Activated T-helper 1 cell treated with anti-CD3 and anti-CD28 coated beads, Interleukin-12 subunit alpha, Interleukin-12 subunit beta, Interleukin-2, Interleukin-4 antibody, amounts not matched to agents 30 ng/mL and 10 ng/mL and 1 ng/mL, durations not matched to agents 14 hours and 24 hours and 36 hours (primary cell): Measurements from ENCODE around the gene TUG1. TPM values are rescaled to one million over a fixed set of nuclear protein-coding genes. Genes with fewer than 3 reads are reported as not detected.

Experiments
- DNase-seq: peaks from one replicate; pipeline ENCODE4 v3.0.0; 2021; ENCODE audit warnings: low spot score
- H3K27ac Mint-ChIP-seq: one replicate; pipeline ENCODE4 v1.8.0; 2021; ENCODE audit warnings: mild to moderate bottlenecking, mixed read lengths
- H3K27me3 Mint-ChIP-seq: one replicate; pipeline ENCODE4 v1.8.0; 2022; ENCODE audit warnings: mild to moderate bottlenecking, moderate library complexity, mixed read lengths; ENCODE audit not compliant: insufficient read depth
- H3K36me3 Mint-ChIP-seq: one replicate; pipeline ENCODE4 v1.8.0; 2021; ENCODE audit warnings: low read depth, mixed read lengths
- H3K4me1 Mint-ChIP-seq: one replicate; pipeline ENCODE4 v1.8.0; 2021; ENCODE audit warnings: low read depth, mixed read lengths
- H3K4me3 Mint-ChIP-seq: one replicate; pipeline ENCODE4 v1.8.0; 2021; ENCODE audit warnings: mild to moderate bottlenecking, moderate library complexity, mixed read lengths
- H3K9me3 Mint-ChIP-seq: one replicate; pipeline ENCODE4 v1.8.0; 2021; ENCODE audit warnings: mixed read lengths
- intact Hi-C: fragments of 100-400 bp; cut with micrococcal nuclease; formaldehyde crosslinking; loops from one replicate; pipeline ENCODE4 v1.15.1; 2024
- total RNA-seq: library from RNA; stranded (reverse); gene quantifications from 2 replicates; pipeline ENCODE4 v1.2.3, GENCODE V29; 2022

The TUG1 gene
- total RNA-seq, 1 donor from 2014 or later: 68.0 TPM

- Mint-ChIP-seq H3K27me3 (no peaks in the 10 kb centered on the region), H3K4me1 (peaks cover 23% of the 10 kb centered on the region), H3K36me3 (peaks cover 47% of the 10 kb centered on the region), H3K9me3 (no peaks in the 10 kb centered on the region), H3K27ac (no peak overlapping the region), H3K4me3 (no peak overlapping the region)
- intact Hi-C loops: no loop called here
- no peak for DNase-seq
Observed at GRCh38 chr22:30953206-30953605, 15.9 kb upstream of the TUG1 start.

- peaks cover 40% of the 10 kb centered on the region for H3K36me3 Mint-ChIP-seq
- no peak for DNase-seq
- H3K4me1 Mint-ChIP-seq: peaks cover 25% of the 10 kb centered on the region
Observed at GRCh38 chr22:30955153-30955552, 13.9 kb upstream of the TUG1 start.

GRCh38 chr22:30964858-30965257 is 4.2 kb upstream of the TUG1 start:
- intact Hi-C loops: loop anchor here (10.0 kb wide), 2 partner anchors 250 to 430 kb away; partner anchors contain the start of genes DRG1 and LIMK2
- Mint-ChIP-seq H3K4me3 (no peak overlapping the region), H3K4me1 (peaks cover 41% of the 10 kb centered on the region), H3K9me3 (peaks cover 4% of the 10 kb centered on the region), H3K36me3 (peaks cover 43% of the 10 kb centered on the region), H3K27ac (no peak overlapping the region), H3K27me3 (no peaks in the 10 kb centered on the region)
- DNase-seq: no peak

More at GRCh38 chr22:30955153-30955552, 13.9 kb upstream of the TUG1 start:
- H3K27me3 Mint-ChIP-seq: no peaks in the 10 kb centered on the region
- no peaks in the 10 kb centered on the region for H3K9me3 Mint-ChIP-seq
- H3K4me3 Mint-ChIP-seq: no peak overlapping the region
- intact Hi-C loops: no loop called here
- H3K27ac Mint-ChIP-seq: no peak overlapping the region

- no peak for DNase-seq
- peaks cover 66% of the 10 kb centered on the region for H3K4me1 Mint-ChIP-seq
- peaks cover 69% of the 10 kb centered on the region for H3K36me3 Mint-ChIP-seq
- peak within 1 kb of the TSS; percentile 96 for H3K27ac Mint-ChIP-seq
- no peaks in the 10 kb centered on the region for H3K27me3 Mint-ChIP-seq
- peak within 1 kb of the TSS; percentile 91 for H3K4me3 Mint-ChIP-seq
- peaks cover 26% of the 10 kb centered on the region for H3K9me3 Mint-ChIP-seq
- intact Hi-C loops: loop anchor here (10.0 kb wide), 2 partner anchors 247 to 427 kb away; partner anchors contain the start of genes DRG1 and LIMK2
Observed at GRCh38 chr22:30968015-30968923, 796 bp upstream of the TUG1 start, which contains the start of gene MORC2. TSS of gene MORC2 (minus strand) at chr22:30968774. CDS start at chr22:30967889, 885 bp downstream.

GRCh38 chr22:30969532-30970355 is 679 bp downstream of the TUG1 start:
- H3K9me3 Mint-ChIP-seq: peaks cover 36% of the 10 kb centered on the region

GRCh38 chr22:30970356-30970746 is 1.3 kb downstream of the TUG1 start:
- peaks cover 41% of the 10 kb centered on the region for H3K9me3 Mint-ChIP-seq
- peak overlapping the region; percentile 90 for H3K4me3 Mint-ChIP-seq
- no peaks in the 10 kb centered on the region for H3K27me3 Mint-ChIP-seq
- intact Hi-C loops: loop anchor here (5.0 kb wide), 1 partner anchor 322 kb away; the partner anchor contains the start of gene PIK3IP1
- peaks cover 52% of the 10 kb centered on the region for H3K4me1 Mint-ChIP-seq
- peaks cover 79% of the 10 kb centered on the region for H3K36me3 Mint-ChIP-seq
- no peak for DNase-seq
- peak overlapping the region; percentile 88 for H3K27ac Mint-ChIP-seq

More at GRCh38 chr22:30969532-30970355, 679 bp downstream of the TUG1 start:
- DNase-seq: peak; percentile 40
- H3K4me1 Mint-ChIP-seq: peaks cover 58% of the 10 kb centered on the region
- intact Hi-C loops: loop anchor here (5.0 to 10.0 kb wide), 3 partner anchors 245 to 425 kb away; partner anchors contain the start of genes DRG1, LIMK2 and PIK3IP1
- H3K36me3 Mint-ChIP-seq: peaks cover 79% of the 10 kb centered on the region
- peak overlapping the region; percentile 88 for H3K27ac Mint-ChIP-seq
- no peaks in the 10 kb centered on the region for H3K27me3 Mint-ChIP-seq
- H3K4me3 Mint-ChIP-seq: peak overlapping the region; percentile 90

- no peak overlapping the region for H3K4me3 Mint-ChIP-seq
- H3K9me3 Mint-ChIP-seq: peaks cover 60% of the 10 kb centered on the region
- H3K4me1 Mint-ChIP-seq: peaks cover 13% of the 10 kb centered on the region
- H3K27me3 Mint-ChIP-seq: no peaks in the 10 kb centered on the region
- H3K36me3 Mint-ChIP-seq: peaks cover 52% of the 10 kb centered on the region
- no peak for DNase-seq
- intact Hi-C loops: no loop called here
- H3K27ac Mint-ChIP-seq: no peak overlapping the region
Observed at GRCh38 chr22:30978304-30978962, 9.4 kb downstream of the TUG1 start.

- Mint-ChIP-seq H3K4me1 (peaks cover 13% of the 10 kb centered on the region), H3K36me3 (peaks cover 39% of the 10 kb centered on the region), H3K27ac (no peak overlapping the region), H3K9me3 (peaks cover 53% of the 10 kb centered on the region), H3K27me3 (no peaks in the 10 kb centered on the region), H3K4me3 (no peak overlapping the region)
- intact Hi-C loops: no loop called here
- no peak for DNase-seq
Observed at GRCh38 chr22:30979932-30980331, 10.9 kb downstream of the TUG1 start.

- intact Hi-C loops: no loop called here
- peaks cover 15% of the 10 kb centered on the region for H3K36me3 Mint-ChIP-seq
- H3K27ac Mint-ChIP-seq: no peak overlapping the region
- peaks cover 30% of the 10 kb centered on the region for H3K9me3 Mint-ChIP-seq
- no peak overlapping the region for H3K4me3 Mint-ChIP-seq
- H3K27me3 Mint-ChIP-seq: no peaks in the 10 kb centered on the region
- H3K4me1 Mint-ChIP-seq: peaks cover 13% of the 10 kb centered on the region
- DNase-seq: no peak
Observed at GRCh38 chr22:30982512-30982911, 13.4 kb downstream of the TUG1 start.

GRCh38 chr22:30984317-30984716 is 15.3 kb downstream of the TUG1 start:
- H3K27me3 Mint-ChIP-seq: no peaks in the 10 kb centered on the region
- peaks cover 4% of the 10 kb centered on the region for H3K36me3 Mint-ChIP-seq
- H3K4me1 Mint-ChIP-seq: peaks cover 5% of the 10 kb centered on the region
- H3K4me3 Mint-ChIP-seq: no peak overlapping the region
- intact Hi-C loops: no loop called here
- H3K27ac Mint-ChIP-seq: no peak overlapping the region
- DNase-seq: no peak
- H3K9me3 Mint-ChIP-seq: peaks cover 14% of the 10 kb centered on the region

- no peaks in the 10 kb centered on the region for H3K36me3 Mint-ChIP-seq
- DNase-seq: no peak
- no peaks in the 10 kb centered on the region for H3K27me3 Mint-ChIP-seq
- H3K4me3 Mint-ChIP-seq: no peak overlapping the region
- H3K4me1 Mint-ChIP-seq: no peaks in the 10 kb centered on the region
- peaks cover 12% of the 10 kb centered on the region for H3K9me3 Mint-ChIP-seq
- intact Hi-C loops: no loop called here
- no peak overlapping the region for H3K27ac Mint-ChIP-seq
Observed at GRCh38 chr22:30985561-30986208, 16.6 kb downstream of the TUG1 start.

- intact Hi-C loops: no loop called here
- no peaks in the 10 kb centered on the region for H3K36me3 Mint-ChIP-seq
Observed at GRCh38 chr22:30989474-30989873, 20.4 kb downstream of the TUG1 start.

More at GRCh38 chr22:30989474-30989873, 20.4 kb downstream of the TUG1 start:
- no peak for DNase-seq
- Mint-ChIP-seq H3K4me3 (no peak overlapping the region), H3K9me3 (peaks cover 14% of the 10 kb centered on the region), H3K4me1 (no peaks in the 10 kb centered on the region), H3K27me3 (peaks cover 5% of the 10 kb centered on the region), H3K27ac (no peak overlapping the region)
